ENCODE measurements around the gene SPDYC.

Gene SPDYC, protein sequence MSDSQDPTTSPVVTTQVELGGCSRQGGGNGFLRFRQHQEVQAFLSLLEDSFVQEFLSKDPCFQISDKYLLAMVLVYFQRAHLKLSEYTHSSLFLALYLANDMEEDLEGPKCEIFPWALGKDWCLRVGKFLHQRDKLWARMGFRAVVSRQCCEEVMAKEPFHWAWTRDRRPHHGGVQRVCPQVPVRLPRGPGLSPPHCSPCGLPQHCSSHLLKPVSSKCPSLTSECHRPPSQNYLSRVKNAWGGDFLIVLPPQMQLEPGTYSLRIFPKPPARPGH

DNA sequence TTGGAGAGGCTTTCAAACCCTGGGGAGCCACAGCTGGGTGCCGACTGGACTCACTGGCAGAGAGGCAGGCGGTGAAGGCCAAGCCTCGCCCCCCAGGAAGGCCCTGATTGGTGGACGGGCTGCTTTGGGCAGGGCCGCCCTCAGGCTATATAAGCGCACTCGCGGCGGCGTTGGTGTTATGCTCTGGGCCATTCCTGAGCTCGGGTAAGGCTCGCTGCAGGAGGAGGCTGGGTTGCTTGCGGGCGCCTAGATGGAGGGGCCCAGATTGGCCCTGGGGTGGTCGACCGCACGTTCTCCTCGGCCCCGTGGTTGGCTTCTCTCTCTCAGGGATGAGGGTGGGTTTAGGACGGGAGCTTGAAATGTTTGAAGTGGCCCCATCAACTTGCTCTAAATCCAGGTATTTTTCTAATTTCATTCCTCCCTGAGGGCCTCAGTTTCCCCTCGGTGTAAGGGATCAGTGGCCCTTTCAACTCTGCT lies at the start of gene SPDYC:
SPDYC (plus strand) TSS at position 176 of the 477 bp plus-strand sequence. CDS start 1,125 bp downstream, outside the sequence.
- intact Hi-C loops (cut with DNase I), result no loop called here
- DNase-seq, result no peak

DNA sequence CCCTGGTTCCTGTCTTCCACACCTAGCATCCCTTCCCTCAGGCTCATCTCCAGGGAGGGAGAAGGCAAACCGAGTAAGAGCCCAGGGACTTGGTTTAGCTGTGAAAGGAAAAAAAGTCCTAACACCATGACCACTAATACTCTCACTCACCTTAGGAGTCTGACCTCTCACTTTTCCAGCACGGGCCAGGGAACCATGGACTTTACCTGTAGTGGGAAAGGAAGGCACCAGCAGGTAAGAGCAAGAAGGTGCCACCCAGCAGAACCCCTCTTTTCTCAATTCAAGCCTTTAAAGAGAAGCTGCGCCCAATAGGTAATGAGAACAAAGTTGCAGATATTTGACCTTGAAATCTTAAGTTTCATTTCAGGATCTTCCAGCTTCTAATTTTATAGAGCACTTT lies 49.2 kb upstream of the SPDYC start:
- DNase-seq, result no peak
- intact Hi-C loops (cut with DNase I), result loop anchor here (10.0 kb wide), 1 partner anchor 316 kb away; the partner anchor contains the start of gene MAP4K2

DNA sequence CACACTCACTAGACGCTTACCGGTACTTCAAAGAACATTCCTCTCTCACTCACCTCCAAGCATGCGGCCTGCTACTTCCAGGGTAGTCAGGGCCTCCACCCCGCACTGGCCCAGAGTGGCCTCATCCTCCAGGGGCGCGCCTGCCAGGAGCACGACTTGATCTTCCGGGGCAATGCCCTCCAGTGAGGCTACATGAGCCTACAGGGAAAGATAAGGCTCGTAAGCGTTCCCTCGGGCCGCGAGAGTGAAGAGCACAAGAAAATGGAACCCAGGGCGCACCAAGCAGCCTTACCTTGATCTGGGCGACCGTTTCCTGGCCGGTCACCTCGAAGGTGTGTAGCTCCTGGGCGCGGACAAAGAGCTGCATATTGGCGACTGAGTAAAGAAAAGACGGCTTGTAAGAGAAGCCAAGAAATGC lies 48.6 kb upstream of the SPDYC start:
- intact Hi-C loops (cut with DNase I), result loop anchor here (10.0 kb wide), 1 partner anchor 317 kb away; the partner anchor contains the start of gene MAP4K2
- no peak for DNase-seq

DNA sequence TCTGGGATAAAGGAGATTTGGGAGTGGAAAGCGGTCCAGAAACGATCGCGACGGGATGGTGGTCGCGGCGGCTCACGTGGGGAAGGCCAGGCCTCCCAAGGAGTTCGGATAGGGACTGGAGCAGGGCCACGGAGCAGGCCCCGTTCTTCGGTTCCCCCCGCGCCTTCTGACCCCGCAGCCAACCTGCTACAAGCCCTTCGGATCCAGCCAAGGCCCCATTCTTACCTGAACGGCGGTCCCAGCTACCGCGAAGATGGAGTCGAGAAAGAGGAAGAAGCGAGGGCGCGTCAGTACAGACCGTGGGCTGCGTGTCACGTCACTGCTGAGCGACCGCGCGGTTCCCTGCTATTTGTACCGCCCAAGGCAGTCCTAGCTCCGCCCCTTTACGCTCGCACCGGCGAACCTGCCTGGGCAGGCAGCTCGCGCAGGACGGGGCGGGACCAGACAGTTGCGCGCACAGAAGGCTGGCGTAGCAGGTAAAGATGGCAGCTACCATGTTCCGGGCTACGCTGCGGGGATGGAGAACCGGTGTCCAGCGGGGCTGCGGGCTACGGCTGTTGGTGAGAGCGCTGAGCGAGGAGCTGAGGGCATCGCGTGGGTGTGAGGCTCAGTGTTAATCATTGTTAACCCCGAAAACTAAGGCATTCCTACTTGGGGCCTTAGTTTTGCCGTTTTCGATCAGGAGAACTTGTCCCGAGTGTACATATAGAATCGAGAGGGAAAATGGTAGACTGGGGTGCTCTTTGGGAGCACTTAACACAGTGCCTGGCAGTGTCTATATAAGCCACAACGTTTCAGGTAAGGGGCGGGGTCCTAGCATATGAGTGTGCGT lies 48.0 kb upstream of the SPDYC start, which contains the start of the genes FAU and MRPL49:
FAU (minus strand) TSS at position 270 of the 832 bp plus-strand sequence. CDS start 321 bp downstream, outside the sequence.
MRPL49 (plus strand) TSS at position 457 of the 832 bp plus-strand sequence; CDS start at position 483, 26 bp downstream.
- intact Hi-C loops (cut with DNase I), result loop anchor here (10.0 kb wide), 1 partner anchor 317 kb away; the partner anchor contains the start of gene MAP4K2
- peak; percentile 95 to 99 (median 98) for DNase-seq

- intact Hi-C loops (cut with DNase I), result loop anchor here (10.0 kb wide), 1 partner anchor 320 kb away; the partner anchor contains the start of gene MAP4K2
- no peak for DNase-seq
Observed at GRCh38 chr11:65124480-65125196, 45.4 kb upstream of the SPDYC start.

GRCh38 chr11:65125197-65126056 lies 44.6 kb upstream of the SPDYC start:
- intact Hi-C loops (cut with DNase I), result loop anchor here (10.0 kb wide), 1 partner anchor 321 kb away; the partner anchor contains the start of gene MAP4K2
- DNase-seq, result no peak

DNA sequence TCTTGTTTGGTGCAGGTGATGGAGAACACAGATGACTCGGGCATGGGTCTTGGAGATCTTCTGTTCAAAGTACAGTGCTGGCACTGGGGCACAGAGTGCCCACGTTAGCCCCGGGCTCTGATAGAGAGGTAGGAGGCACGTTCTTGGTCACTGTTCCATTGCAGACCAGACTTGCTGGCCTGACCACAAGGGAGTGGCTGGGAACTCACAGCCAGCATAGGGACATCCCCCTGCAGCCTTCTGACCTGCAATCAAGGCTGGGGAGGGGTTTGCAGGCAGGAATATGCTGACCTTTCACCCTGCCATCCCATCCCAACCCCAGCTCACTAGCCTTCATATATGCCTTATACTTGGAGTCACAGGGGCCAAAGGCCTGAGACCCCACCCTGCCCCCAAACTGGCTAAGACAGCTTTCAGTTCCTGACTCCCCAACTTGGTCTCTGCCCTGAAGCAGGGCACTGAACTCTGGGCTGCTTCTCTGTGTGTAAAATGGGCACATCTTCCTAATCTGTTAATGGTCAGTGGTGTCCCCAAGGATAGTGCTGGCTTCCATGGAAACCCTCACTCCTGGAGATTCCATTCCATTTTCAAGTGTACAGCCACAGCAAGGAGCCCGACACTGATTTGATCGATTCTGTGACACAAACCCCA lies 43.3 kb upstream of the SPDYC start:
- intact Hi-C loops (cut with DNase I), result loop anchor here (10.0 kb wide), 1 partner anchor 322 kb away; the partner anchor contains the start of gene MAP4K2
- no peak for DNase-seq

DNA sequence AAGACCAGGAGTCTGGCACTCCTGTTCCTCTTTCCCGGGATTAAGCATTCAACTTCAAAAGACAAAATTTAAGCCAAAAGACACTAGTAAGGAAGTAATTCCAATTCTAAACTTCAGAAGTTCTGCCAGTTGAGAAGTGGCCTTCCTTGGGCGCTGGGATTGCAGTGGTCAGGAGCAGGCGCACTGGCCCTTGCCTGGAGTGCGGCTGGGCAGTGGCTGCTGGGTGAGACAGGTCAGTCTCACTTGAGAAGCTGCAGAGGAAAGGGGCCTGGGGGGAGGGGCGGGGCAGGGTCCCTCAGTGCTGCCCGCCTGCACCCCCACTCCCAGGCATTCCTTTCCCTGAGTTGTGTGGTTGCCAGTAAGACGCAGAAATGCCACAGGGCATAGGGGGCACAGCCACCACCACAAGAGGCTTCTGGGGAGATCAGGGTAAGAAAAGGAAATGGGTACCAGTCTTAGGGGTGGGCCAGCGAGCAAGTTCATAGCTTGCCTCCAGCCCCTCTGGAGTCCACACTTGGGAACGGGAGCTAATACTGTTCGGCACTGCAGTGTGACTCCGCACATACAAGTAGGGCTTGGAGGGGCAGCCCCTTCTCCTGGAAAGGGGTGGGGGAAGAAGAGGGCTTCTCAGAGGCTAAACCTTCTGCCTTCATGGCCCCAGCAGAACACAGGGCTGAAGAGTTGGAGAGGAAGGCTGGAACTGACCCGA lies 42.4 kb upstream of the SPDYC start:
- intact Hi-C loops (cut with DNase I), result loop anchor here (10.0 kb wide), 1 partner anchor 323 kb away; the partner anchor contains the start of gene MAP4K2

DNA sequence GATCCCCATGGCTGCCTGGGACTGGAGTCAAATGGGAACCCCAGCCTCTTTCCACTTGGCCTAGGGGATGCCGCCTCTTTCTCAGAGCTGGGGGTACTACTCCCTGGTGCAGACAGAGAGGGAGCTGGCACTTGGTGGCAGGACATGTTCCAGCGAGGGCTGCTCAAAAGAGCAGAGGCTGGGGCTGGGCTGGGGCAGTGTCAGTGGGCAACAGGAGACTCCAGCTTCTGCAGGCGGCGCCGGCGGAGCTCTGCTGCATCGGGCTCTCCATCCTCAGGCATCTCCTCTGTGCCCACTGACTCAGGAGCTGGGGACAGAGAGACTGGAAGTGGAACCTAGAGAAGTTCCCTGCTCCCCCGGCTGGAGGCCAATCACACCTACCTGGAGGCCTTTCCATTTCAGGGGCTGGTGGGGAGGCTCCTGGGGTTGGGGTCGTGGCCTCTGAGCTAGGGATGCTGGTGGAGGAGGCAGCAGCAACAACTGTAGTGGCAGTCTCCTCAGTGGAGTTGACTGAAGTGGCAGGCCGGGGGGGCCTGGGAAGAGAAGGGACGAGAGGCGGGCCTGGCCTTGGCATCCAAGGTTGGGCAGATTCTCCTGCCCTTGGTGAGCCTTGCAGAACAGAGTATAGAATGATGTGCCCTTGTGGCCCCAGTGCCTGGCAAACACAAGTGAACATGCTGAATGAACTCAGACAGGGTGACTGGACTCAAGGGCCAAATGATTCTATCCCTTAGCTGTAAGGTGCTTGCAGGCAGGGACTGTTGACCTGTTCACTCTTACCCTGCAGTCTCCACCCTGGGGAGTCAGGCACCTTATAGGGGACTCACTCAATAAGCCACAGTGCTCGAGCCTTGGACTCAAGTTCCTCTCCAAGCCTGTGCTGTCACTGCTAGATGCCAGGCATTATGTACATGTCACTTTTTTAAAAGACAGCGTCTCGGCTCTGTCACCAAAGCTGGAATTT lies 41.6 kb upstream of the SPDYC start:
- no peak for DNase-seq
- intact Hi-C loops (cut with DNase I), result loop anchor here (10.0 kb wide), 1 partner anchor 324 kb away; the partner anchor contains the start of gene MAP4K2

More for the DNA sequence above, 42.4 kb upstream of the SPDYC start:
- DNase-seq, result no peak

DNA sequence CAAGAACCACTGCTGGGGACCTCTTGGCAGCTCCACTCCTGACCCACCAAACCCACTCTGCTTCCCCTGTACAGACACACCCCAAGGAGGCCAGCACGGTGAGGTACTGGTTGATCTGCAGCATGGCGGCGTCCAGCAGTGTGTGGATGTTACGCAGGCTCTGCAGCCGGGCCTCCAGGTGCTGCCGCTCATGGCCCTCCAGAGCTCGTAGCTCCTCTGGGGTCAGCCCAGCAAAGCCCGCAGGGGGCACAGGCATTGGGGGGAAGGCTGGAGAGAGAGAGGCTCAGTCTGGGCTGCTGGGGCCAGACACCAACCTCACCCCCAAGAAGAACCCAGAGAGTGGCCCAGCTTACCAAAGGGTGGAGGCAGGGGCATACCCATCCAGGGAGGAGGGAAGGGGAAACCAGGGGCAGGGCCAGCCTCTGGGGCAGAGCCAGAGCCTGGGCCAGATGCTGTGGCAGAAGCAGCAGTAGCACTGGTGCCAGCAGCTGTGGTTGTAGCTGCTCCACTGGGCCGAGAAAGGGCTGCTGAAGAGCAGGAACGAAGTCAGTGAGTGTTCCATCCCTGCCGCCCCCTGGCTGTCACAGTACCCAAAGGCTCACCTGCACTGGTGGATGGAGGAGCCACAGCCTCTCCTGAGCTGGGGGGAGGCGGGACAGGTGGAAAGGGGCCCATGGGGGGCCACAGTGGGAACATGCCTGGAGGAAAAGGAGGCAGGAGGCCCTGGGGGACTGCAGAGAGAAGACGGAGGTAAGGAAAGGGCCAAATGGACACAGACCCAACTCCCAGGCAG lies 40.2 kb upstream of the SPDYC start:
- DNase-seq, result no peak
- intact Hi-C loops (cut with DNase I), result loop anchor here (10.0 kb wide), 1 partner anchor 325 kb away; the partner anchor contains the start of gene MAP4K2

GRCh38 chr11:65130631-65131416 lies 39.2 kb upstream of the SPDYC start:
- no peak for DNase-seq
- intact Hi-C loops (cut with DNase I), result no loop called here

- DNase-seq, result no peak
- intact Hi-C loops (cut with DNase I), result no loop called here
Observed at GRCh38 chr11:65131417-65131776, 38.6 kb upstream of the SPDYC start.

DNA sequence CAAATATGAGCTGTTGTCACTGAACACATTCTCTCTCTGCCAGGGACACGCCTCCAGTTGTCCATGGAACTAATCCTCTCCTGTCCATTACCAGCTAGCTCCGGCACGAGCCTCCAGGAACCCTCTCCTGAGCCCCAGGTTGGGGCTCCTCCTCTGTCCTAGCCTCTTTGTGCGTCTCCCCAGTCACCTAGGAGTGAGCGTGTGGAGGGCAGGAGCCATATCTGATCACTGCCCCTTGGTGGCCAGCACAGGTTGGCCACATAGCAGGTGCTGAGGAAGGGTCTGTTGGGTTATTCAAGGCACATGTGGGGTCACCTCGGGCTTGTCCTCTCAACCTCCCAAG lies 38.2 kb upstream of the SPDYC start:
- intact Hi-C loops (cut with DNase I), result no loop called here
- DNase-seq, result no peak
